PFSK-1 (cell line): ENCODE results near the gene MIEN1.

Experiments
- FOXP2 ChIP-seq: optimal IDR thresholded peaks from 2 replicates; pipeline ENCODE3; 2011; ENCODE audit warnings: borderline replicate concordance, control low read depth, inconsistent platforms; ENCODE audit not compliant: insufficient read depth; ENCODE audit errors: extremely low read length, extremely low read depth
- POLR2AphosphoS5 ChIP-seq: IDR thresholded peaks from 2 replicates; pipeline ENCODE4 v1.6.1; 2012; ENCODE audit warnings: low read depth, mild to moderate bottlenecking, control low read depth, low read length, moderate library complexity
- SIN3A ChIP-seq: IDR thresholded peaks from 2 replicates; pipeline ENCODE4 v1.6.1; 2012; ENCODE audit warnings: mild to moderate bottlenecking, low read length, moderate library complexity, borderline replicate concordance; ENCODE audit not compliant: insufficient read depth
- TAF1 ChIP-seq: IDR thresholded peaks from 2 replicates; pipeline ENCODE4 v1.6.1; 2012; ENCODE audit warnings: low read length, control low read depth, borderline replicate concordance; ENCODE audit not compliant: insufficient read depth
- TF ChIP-seq, protein P1 (sequence below), 2 experiments: IDR thresholded peaks; 2 replicates each; pipeline versions ENCODE4 v1.6.1 to v1.8.0; 2011 to 2012; ENCODE audit warnings: low read depth in 2 of 2, low read length in 2 of 2, control low read depth in 1 of 2, inconsistent platforms in 1 of 2, mild to moderate bottlenecking in 1 of 2, moderate library complexity in 1 of 2; ENCODE audit not compliant: insufficient read depth in 1 of 2

The MIEN1 gene

DNA sequence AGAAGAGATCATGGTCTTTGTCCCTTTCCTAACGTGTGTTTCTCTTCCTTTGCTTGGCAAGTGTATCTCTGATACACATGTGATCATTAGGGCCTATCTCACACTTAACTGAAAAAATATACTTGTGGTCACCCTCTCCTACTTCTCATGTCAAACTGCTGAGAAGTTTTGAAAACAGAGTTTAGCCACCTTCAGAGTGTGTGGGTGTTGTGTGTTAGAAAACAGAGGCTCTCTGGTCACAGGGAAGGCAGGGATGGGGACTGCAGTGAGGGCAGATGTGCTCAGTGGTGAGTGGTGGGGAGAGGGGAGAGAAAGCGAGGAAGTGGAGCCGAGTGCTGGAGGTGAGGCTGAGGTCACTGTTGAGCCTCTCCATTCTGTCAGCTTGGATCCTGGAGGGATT lies 36.8 kb upstream of the MIEN1 start:
- no peak for TF ChIP-seq FOXP2
- no peak for TF ChIP-seq SIN3A
- no peak for TF ChIP-seq TAF1
- TF ChIP-seq POLR2AphosphoS5, result no peak

DNA sequence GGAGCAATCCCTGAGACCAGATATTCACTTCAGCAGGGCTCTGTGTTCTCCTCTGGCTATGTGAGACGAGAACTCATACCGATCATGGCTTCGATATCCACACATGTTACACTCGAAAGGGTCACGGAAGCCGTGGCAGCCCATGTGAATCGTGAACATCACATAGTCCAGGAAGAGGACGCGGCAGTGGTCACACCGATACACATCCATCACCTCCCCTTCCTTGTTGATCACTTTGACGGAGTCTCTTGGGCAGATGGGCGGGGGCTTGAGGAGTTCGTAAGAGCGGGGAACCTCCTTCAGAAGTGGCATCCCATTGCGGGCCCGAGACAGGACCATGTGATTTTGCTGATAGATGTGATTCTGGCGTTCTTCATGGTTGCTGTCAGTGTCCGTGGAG lies 35.4 kb upstream of the MIEN1 start:
- TF ChIP-seq, protein P1, sequence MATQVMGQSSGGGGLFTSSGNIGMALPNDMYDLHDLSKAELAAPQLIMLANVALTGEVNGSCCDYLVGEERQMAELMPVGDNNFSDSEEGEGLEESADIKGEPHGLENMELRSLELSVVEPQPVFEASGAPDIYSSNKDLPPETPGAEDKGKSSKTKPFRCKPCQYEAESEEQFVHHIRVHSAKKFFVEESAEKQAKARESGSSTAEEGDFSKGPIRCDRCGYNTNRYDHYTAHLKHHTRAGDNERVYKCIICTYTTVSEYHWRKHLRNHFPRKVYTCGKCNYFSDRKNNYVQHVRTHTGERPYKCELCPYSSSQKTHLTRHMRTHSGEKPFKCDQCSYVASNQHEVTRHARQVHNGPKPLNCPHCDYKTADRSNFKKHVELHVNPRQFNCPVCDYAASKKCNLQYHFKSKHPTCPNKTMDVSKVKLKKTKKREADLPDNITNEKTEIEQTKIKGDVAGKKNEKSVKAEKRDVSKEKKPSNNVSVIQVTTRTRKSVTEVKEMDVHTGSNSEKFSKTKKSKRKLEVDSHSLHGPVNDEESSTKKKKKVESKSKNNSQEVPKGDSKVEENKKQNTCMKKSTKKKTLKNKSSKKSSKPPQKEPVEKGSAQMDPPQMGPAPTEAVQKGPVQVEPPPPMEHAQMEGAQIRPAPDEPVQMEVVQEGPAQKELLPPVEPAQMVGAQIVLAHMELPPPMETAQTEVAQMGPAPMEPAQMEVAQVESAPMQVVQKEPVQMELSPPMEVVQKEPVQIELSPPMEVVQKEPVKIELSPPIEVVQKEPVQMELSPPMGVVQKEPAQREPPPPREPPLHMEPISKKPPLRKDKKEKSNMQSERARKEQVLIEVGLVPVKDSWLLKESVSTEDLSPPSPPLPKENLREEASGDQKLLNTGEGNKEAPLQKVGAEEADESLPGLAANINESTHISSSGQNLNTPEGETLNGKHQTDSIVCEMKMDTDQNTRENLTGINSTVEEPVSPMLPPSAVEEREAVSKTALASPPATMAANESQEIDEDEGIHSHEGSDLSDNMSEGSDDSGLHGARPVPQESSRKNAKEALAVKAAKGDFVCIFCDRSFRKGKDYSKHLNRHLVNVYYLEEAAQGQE (IDR thresholded peaks at IDR 0.05; ENCODE audit: insufficient read depth in 1 of 2, low read depth in 2 of 2, low read length in 2 of 2), result no peak
- TF ChIP-seq SIN3A, result no peak
- no peak for TF ChIP-seq FOXP2
- no peak for TF ChIP-seq POLR2AphosphoS5
- no peak for TF ChIP-seq TAF1

DNA sequence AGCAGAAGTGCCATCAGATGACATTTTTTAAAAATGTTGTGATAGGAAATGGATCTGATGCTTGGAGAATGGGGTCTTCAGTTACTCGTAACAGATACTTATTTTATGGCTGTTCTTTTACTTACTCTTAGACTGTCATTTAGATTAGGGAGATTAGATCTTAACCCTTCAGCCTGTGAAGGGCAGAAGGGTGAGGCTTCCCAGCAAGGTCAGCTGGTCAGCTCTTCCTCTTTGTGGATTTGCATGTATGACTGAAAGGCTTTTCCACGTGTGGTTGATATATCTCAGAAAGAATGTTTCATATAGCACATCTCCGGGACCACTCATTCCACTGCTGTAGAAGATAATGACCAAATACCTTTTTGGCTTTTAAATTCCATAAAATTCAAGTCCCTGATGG lies 34.8 kb upstream of the MIEN1 start:
- TF ChIP-seq TAF1 (no peak), POLR2AphosphoS5 (no peak)

DNA sequence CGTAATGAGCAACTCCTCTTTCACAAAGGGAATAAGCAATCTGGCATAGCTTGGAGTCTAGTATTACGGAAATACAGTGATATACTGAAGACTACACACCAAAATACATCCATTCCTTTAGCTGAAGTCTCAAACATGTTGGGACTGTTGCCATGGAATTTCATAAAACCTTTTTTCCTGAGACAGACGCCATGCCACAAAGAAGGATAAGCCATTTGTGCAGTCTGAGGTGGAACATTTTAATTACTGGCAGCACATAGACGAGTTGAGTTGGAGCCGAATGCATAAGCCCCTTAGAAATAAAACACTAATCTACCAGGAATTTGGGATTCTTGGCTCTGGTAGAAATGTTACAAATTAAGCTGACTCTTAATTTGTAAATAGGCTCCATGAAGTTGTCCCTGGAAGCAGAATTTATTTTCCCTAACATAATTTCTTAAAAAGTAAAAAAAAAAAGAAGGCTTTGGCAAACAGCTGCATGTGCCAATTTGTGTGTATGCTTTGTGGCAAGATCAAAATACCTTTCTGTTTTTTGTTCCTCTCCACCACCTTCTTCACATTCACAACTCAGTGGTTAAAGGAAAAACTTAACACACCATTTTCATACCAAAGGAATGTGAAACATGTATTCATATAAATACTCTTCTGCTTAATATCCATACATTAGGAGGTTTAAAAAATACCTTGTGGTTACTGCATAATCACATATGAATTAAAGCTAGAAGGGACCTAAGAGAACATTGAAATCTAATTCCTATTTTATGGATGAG lies 32.9 kb upstream of the MIEN1 start:
- TF ChIP-seq, protein P1 (IDR thresholded peaks at IDR 0.05; ENCODE audit: insufficient read depth in 1 of 2, low read depth in 2 of 2, low read length in 2 of 2), result no peak
- TF ChIP-seq POLR2AphosphoS5, result no peak
- TF ChIP-seq TAF1, result no peak
- no peak for TF ChIP-seq SIN3A
- TF ChIP-seq FOXP2, result no peak

DNA sequence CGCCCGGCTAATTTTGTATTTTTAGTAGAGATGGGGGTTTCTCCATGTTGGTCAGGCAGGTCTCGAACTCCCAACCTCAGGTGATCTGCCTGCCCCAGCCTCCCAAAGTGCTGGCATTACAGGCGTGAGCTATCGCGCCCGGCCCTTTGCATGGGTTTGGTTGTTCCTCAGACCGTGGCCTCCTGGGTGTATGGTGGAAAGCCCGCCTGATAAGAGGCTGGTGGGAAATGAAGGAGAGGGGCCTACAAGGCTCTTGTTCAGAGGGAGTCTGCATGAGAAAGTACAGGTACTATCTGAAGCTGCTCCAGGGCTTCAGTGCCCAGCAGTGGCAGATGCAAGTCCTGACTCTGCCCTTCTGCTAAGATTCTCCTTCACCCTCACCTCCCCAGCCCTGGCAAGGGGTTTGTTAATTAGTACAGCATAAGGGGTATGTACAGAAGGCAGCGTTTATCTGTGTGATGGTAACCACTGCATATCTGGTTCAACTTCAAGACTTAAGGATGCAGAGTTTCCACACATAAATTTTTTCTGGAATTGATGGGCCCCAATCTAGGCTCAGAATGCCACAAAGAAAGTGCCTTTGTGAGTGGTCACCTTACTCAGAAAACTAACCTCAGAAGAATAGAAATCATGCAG lies 31.6 kb upstream of the MIEN1 start:
- TF ChIP-seq, protein P1 (IDR thresholded peaks at IDR 0.05; ENCODE audit: insufficient read depth in 1 of 2, low read depth in 2 of 2, low read length in 2 of 2), result no peak
- no peak for TF ChIP-seq SIN3A
- no peak for TF ChIP-seq TAF1
- no peak for TF ChIP-seq POLR2AphosphoS5
- TF ChIP-seq FOXP2, result no peak

DNA sequence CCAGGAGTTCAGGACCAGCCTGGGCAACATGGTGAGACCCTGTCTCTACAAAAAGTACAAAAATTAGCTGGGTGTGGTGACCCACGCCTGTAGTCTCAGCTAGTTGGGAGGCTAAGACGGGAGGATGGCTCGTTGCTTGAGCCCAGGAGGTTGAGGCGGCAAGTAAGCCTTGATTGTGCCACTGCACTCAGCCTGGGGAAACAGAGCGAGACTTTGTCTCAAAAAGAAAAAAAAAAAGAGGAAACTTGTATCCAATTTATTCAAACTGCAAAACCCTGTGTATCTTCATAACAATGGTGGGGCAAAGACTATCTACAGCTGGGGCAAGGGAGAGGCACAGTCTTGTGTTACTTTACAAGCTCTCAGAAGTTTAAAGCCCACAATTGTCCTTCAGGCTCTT lies 28.9 kb upstream of the MIEN1 start:
- TF ChIP-seq POLR2AphosphoS5 (no peak), FOXP2 (no peak), SIN3A (no peak), TAF1 (no peak)
- TF ChIP-seq, protein P1 (IDR thresholded peaks at IDR 0.05; ENCODE audit: insufficient read depth in 1 of 2, low read depth in 2 of 2, low read length in 2 of 2), result no peak
